ENCODE data around the gene PUDP.

Gene PUDP

DNA sequence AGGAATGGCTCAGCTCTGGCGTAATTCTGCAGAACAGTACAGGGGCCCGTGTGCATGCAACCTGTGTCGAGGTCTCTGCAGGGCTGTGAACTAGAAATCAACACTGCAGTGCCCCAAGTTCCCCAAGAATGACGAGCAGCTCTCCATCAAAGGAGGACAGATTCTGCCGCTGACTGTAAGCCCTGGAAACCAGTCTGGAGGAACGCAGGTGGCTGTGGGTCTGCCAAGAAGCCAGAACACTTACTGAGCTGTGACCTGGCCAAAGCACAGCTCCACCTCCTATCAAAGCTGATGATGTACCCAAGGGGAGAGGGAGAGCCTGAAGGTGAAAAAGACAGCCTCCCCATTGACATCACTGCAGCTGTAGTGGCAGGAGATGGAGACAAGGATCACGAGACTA lies 80.7 kb downstream of the PUDP start:
- no peak overlapping the region for H3K27ac Mint-ChIP-seq
- H3K27me3 Mint-ChIP-seq = no peaks in the 10 kb centered on the region

DNA sequence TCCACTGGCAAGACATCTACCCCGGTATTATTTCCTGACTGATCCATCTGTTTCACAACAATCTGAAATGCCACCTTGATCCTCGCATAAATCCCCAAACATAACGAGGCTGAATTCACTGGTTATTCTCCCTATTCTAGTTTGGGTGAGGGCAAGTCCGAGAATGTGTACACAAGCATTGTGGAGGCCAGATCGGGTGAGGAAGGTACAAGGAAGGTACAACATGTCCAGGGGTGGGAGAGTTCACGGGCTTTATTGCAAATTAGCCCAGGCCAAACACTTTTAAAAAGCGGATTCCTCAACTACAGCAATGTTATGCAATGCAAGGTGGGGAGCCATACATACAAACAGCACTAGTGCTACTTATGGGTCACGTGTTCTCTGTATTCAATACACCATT lies 82.5 kb downstream of the PUDP start:
- H3K27me3 Mint-ChIP-seq = no peaks in the 10 kb centered on the region
- H3K4me1 Mint-ChIP-seq = peaks cover 12% of the 10 kb centered on the region
- H3K36me3 Mint-ChIP-seq = peaks cover 20% of the 10 kb centered on the region

More for the DNA sequence above, 80.7 kb downstream of the PUDP start:
- no peaks in the 10 kb centered on the region for H3K9me3 Mint-ChIP-seq
- no peak overlapping the region for H3K4me3 Mint-ChIP-seq
- no peak for ATAC-seq (ENCODE audit: low read depth)
- H3K4me1 Mint-ChIP-seq = peaks cover 13% of the 10 kb centered on the region
- peaks cover 21% of the 10 kb centered on the region for H3K36me3 Mint-ChIP-seq
- no peak for DNase-seq (ENCODE audit: low spot score in 2 of 2)

DNA sequence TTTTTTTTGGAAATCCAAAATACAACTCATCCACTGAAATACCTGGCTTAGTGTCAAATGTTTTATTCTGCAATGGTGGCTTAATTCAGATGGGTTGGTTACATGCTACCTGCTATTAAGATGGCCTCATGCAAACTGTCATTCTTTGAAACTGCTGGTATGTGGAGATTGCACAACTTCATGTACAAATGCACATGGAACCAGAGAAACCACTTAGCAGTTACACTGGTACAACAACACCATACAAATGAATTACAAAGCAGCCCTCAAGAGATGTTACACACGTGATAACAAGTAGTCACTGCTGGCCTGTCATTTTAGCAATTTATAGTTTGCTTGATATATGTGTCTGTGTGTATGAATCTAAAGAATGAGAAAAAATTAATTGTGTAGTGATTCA lies 85.0 kb downstream of the PUDP start:
- H3K4me3 Mint-ChIP-seq = no peak overlapping the region
- H3K4me1 Mint-ChIP-seq = peaks cover 17% of the 10 kb centered on the region
- H3K27me3 Mint-ChIP-seq = no peaks in the 10 kb centered on the region
- H3K27ac Mint-ChIP-seq = peak overlapping the region; percentile 60
- peaks cover 7% of the 10 kb centered on the region for H3K36me3 Mint-ChIP-seq
- ATAC-seq (ENCODE audit: low read depth) (no peak), DNase-seq (ENCODE audit: low spot score in 2 of 2) (no peak)
- H3K9me3 Mint-ChIP-seq = no peaks in the 10 kb centered on the region

More for the DNA sequence above, 82.5 kb downstream of the PUDP start:
- no peak overlapping the region for H3K4me3 Mint-ChIP-seq
- ATAC-seq (ENCODE audit: low read depth) (no peak), DNase-seq (ENCODE audit: low spot score in 2 of 2) (no peak)
- H3K9me3 Mint-ChIP-seq = no peaks in the 10 kb centered on the region
- H3K27ac Mint-ChIP-seq = no peak overlapping the region

DNA sequence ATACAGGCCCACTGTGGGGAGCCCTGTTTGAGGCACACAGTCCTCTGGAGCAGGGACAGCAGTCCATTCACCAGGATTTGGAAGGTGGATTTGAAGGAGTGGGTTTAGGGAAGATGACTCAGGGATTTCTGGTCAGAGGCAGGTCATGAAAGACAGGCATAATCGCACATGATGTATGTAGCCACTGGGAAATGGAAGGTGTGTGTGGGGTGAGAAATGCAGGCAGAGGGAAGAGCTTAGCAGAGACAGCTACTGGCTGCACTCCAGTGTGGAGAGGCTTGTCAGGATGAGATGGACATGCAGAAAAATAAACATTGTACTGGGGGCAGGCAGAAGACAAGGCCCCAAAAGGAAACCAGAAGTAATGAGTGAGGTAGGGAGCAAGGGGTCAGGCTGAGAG lies 85.7 kb downstream of the PUDP start:
- no peaks in the 10 kb centered on the region for H3K9me3 Mint-ChIP-seq
- ATAC-seq (ENCODE audit: low read depth) = no peak
- peaks cover 20% of the 10 kb centered on the region for H3K4me1 Mint-ChIP-seq
- peaks cover 9% of the 10 kb centered on the region for H3K36me3 Mint-ChIP-seq
- no peaks in the 10 kb centered on the region for H3K27me3 Mint-ChIP-seq
- no peak for DNase-seq (ENCODE audit: low spot score in 2 of 2)
- no peak overlapping the region for H3K4me3 Mint-ChIP-seq
- H3K27ac Mint-ChIP-seq = peak overlapping the region; percentile 84

DNA sequence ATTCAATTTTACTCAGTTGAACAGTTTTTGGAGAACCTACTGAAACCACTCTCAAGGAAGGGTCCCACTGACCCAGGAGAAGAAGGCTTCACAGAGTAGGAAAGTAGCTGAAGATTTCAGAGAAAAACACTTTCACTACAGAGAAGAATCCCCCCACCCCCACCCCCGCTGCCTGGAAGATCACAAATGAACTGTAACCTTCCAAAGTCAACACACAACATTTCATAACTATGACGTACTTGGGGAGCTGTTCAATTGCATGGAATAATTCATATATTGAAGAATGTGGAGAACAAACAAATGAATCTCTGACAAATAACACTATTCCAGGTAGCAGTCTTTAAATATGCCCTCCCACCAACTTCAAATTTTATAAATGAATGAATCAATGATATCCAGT lies 86.5 kb downstream of the PUDP start:
- ATAC-seq (ENCODE audit: low read depth) (no peak), DNase-seq (ENCODE audit: low spot score in 2 of 2) (no peak)
- H3K9me3 Mint-ChIP-seq = no peaks in the 10 kb centered on the region
- H3K4me3 Mint-ChIP-seq = no peak overlapping the region
- H3K27ac Mint-ChIP-seq = no peak overlapping the region
- H3K4me1 Mint-ChIP-seq = peaks cover 25% of the 10 kb centered on the region
- H3K27me3 Mint-ChIP-seq = no peaks in the 10 kb centered on the region
- H3K36me3 Mint-ChIP-seq = peaks cover 14% of the 10 kb centered on the region

DNA sequence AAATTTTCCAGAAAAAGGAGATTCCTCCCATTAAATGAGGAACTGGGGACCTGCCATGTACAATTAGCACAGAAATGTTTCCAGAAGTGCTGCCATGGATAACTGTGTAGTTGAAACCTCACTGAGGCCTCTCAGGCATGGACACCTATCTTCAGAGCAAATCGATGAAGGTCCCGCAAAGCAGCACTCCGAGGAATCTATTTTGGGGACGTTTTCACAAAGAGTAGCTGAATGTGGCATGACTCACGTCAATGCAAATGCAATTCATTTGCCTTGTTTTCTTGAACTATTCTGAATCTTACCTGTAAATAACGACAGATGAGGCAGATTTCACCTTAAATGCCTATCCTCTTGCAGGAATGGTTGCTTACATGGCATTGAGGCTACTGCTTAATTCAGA lies 87.5 kb downstream of the PUDP start:
- DNase-seq (ENCODE audit: low spot score in 2 of 2) (no peak), ATAC-seq (ENCODE audit: low read depth) (no peak)
- Mint-ChIP-seq H3K27ac (no peak overlapping the region), H3K4me3 (no peak overlapping the region), H3K27me3 (no peaks in the 10 kb centered on the region), H3K9me3 (no peaks in the 10 kb centered on the region), H3K4me1 (peaks cover 31% of the 10 kb centered on the region), H3K36me3 (peaks cover 15% of the 10 kb centered on the region)

DNA sequence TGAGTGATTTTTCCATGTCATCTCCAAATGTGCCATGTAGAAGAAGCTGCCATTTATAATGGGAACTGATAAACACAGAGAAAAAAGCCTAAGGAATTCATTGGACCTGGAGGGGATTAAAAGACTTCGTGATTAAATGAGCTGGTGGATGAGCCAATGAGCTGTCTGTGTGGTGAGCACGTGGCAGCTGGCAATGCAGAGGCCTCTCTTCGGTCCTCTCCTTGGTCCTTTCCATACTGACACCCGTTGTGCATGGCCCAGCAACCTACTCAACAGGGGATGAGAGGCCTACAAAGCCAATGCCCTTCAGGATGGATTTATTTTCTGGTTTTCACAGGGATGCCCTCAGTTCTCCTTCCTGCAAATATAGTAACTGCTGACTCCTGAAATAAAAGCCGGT lies 88.1 kb downstream of the PUDP start:
- no peaks in the 10 kb centered on the region for H3K9me3 Mint-ChIP-seq
- peak overlapping the region; percentile 74 for H3K27ac Mint-ChIP-seq
- H3K27me3 Mint-ChIP-seq = no peaks in the 10 kb centered on the region
- no peak overlapping the region for H3K4me3 Mint-ChIP-seq
- peaks cover 15% of the 10 kb centered on the region for H3K36me3 Mint-ChIP-seq
- no peak for DNase-seq (ENCODE audit: low spot score in 2 of 2)
- no peak for ATAC-seq (ENCODE audit: low read depth)
- peaks cover 32% of the 10 kb centered on the region for H3K4me1 Mint-ChIP-seq

DNA sequence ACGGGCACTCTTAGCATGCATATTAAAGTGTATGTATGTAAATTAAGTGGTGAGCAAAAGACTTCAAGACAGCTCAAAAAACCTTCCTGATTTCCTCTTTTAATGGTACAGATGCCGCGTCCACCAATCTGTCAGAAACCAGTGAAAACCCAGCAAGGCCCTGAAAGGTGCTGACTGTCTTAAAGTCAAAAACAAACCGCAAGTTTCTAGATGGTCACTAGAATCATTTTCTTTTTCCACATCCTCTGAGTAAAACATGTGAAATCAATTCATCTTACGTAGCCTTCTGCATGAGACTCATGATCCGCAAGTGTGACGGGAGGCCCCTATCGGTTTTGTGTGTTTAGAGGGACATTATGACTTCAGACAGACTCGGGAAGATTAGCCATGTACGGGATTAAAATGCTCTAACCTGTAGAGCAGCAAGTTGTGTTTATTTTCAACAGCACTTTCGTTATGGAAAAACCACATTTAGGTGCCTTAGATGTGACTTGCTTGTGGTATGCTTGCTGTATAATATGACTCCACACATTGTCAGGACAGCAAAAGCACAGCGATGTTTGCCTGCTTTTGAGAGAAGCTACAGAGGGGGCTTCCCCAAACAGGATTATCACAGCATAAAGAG lies 88.6 kb downstream of the PUDP start:
- no peaks in the 10 kb centered on the region for H3K9me3 Mint-ChIP-seq
- H3K27me3 Mint-ChIP-seq = no peaks in the 10 kb centered on the region
- peak overlapping the region; percentile 74 for H3K27ac Mint-ChIP-seq
- peaks cover 15% of the 10 kb centered on the region for H3K36me3 Mint-ChIP-seq
- peaks cover 35% of the 10 kb centered on the region for H3K4me1 Mint-ChIP-seq
- DNase-seq (ENCODE audit: low spot score in 2 of 2) (peak in 1 of 2 donors; percentile 4), ATAC-seq (ENCODE audit: low read depth) (peak; percentile 76)
- H3K4me3 Mint-ChIP-seq = peak overlapping the region; percentile 58

DNA sequence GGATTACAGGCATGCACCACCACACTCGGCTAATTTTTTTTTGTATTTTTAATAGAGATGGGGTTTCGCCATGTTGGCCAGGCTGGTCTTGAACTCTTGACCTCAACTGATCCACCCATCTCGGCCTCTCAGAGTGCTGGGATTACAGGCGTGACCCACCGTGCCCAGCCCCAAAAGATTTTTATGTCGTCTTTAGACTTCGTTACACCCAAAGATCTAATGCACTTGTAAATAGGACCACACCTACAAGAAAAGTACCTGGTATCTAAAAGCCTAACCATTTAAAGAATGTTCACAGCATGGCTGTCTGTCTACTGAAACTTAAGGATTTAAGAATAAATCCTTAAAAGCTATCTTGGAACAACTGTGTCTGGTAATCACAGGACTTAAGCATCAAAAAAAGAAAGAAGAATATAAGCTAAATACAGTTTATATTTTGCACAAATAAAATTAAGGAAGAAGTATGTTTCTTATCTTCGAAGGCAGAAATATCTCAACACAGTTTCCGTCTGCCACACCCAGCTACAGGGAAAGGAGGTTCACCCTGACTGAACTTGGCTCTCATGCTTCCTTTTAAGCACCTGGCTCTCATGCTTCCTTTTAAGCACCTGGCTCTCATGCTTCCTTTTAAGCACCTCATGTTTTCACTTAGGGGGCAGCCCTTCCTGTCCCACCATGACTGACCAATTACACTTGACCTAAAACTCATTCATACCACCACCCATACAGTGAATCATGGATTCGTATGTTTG lies 92.4 kb downstream of the PUDP start:
- Mint-ChIP-seq H3K9me3 (no peaks in the 10 kb centered on the region), H3K27me3 (no peaks in the 10 kb centered on the region), H3K27ac (peak overlapping the region; percentile 28), H3K4me1 (peaks cover 34% of the 10 kb centered on the region), H3K36me3 (peaks cover 16% of the 10 kb centered on the region), H3K4me3 (peak overlapping the region; percentile 37)
- peak; percentile 40 for ATAC-seq (ENCODE audit: low read depth)
- DNase-seq (ENCODE audit: low spot score in 2 of 2) = no peak

DNA sequence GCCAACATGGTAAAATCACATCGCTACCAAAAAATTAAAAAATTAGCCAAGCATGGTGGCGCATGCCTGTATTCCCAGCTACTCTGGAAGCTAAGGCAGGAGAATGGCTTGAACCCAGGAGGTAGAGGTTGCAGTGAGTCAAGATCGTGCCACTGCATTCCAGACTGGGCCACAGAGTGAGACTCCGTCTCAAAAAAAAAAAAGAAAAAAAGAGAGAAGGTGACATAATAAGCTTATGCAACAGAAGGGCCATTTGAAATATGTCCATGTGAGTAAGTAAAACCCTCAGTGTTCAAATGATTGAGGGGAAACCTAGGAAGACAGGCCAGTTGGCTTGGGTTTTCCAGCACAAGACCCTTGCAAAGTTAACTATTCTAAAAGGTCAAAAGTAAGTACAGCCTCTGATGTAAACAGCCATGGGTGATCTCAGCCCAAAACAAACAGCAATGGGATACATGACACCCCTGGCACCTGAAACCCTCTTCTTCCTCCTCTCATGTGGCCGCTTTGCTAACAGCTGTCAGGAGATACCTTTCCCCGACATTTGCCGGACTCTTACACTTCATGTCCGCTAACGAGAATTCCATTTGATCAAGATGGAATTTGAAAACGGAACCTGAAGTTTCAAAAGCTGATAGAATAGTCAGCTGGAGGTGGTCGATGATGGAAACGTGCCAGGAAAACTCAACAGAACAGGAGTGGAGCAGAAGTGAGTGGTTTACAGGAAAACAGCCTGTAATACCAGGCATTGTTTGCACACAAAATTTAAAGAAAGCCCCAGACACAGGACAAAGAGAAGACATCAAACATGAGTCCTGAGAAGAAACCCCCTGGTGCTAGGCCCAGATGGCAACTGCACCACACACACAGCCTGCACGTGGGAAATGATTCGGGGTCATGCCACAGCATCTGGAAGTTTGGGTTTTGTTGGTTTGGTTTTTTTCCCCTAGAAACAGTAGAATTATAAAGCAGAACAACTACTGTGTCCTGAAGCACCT lies 93.4 kb downstream of the PUDP start:
- Mint-ChIP-seq H3K27me3 (no peaks in the 10 kb centered on the region), H3K4me3 (no peak overlapping the region), H3K9me3 (no peaks in the 10 kb centered on the region), H3K27ac (no peak overlapping the region), H3K36me3 (peaks cover 19% of the 10 kb centered on the region), H3K4me1 (peaks cover 31% of the 10 kb centered on the region)
- ATAC-seq (ENCODE audit: low read depth) (no peak), DNase-seq (ENCODE audit: low spot score in 2 of 2) (no peak)

DNA sequence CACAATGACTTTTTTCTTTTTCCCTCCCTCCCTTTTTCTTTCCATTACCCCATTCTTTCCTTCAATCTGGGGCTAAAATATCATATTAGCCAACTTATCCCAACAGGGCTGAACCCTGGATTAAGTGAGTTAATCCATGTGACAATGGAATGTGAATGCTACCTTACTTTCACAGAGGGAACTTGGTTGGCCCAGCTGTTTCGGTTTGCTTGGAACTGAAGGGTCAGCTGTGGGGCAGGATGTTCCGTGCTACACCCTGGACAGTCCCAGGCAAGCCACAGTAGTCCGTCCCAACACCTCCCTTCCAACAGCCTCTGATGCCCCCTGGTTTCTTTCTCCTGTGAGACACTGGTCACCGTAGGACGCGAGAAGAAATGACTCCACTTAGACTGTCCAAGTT lies 95.4 kb downstream of the PUDP start:
- no peak for ATAC-seq (ENCODE audit: low read depth)
- H3K4me3 Mint-ChIP-seq = no peak overlapping the region
- no peak overlapping the region for H3K27ac Mint-ChIP-seq
- H3K36me3 Mint-ChIP-seq = peaks cover 18% of the 10 kb centered on the region
- peaks cover 20% of the 10 kb centered on the region for H3K4me1 Mint-ChIP-seq
- no peak for DNase-seq (ENCODE audit: low spot score in 2 of 2)
- H3K9me3 Mint-ChIP-seq = no peaks in the 10 kb centered on the region
- H3K27me3 Mint-ChIP-seq = no peaks in the 10 kb centered on the region

DNA sequence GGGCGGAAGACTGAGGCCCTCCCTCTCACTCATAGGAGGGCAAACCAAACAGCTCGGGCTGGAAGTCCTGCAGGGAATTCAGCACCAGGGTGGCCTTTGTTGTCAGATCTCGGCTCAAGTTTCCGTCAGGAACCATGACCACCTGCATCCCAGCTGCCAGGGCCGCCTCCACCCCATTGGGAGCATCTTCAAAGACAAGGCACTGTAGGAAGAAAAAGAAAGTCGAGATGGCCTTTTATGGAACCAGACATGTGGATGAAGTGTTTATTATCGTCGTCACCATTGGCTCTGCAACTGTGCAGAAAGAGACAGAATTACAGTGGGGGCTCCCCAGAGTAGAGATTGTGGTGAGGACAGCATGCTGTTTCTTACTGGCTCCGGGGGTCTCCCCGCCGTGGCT lies 97.7 kb downstream of the PUDP start:
- Mint-ChIP-seq H3K27me3 (no peaks in the 10 kb centered on the region), H3K4me3 (no peak overlapping the region), H3K36me3 (peaks cover 15% of the 10 kb centered on the region), H3K4me1 (peaks cover 9% of the 10 kb centered on the region), H3K27ac (no peak overlapping the region), H3K9me3 (no peaks in the 10 kb centered on the region)
- DNase-seq (ENCODE audit: low spot score in 2 of 2) = no peak
- ATAC-seq (ENCODE audit: low read depth) = no peak

DNA sequence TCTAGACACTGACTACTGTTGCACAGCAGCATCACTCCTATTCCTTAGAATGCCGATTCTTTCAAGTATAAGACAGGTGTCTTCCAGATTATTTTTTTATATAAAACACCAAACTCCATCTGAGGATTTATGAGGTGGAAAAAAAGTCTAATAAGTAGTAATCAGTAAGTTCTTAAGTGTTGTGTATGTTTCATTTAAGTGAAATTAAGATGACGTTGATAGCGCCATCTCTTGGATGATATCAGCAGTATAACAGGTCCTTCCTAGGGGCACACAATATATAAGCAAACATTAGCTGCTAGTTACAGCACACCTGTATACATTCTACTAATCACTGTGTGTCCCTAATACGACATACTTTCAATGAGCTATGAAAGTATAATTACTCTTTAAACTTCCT lies 100.0 kb downstream of the PUDP start:
- Mint-ChIP-seq H3K4me3 (no peak overlapping the region), H3K9me3 (no peaks in the 10 kb centered on the region), H3K4me1 (peaks cover 7% of the 10 kb centered on the region), H3K36me3 (peaks cover 18% of the 10 kb centered on the region), H3K27me3 (no peaks in the 10 kb centered on the region), H3K27ac (no peak overlapping the region)
- ATAC-seq (ENCODE audit: low read depth) (no peak), DNase-seq (ENCODE audit: low spot score in 2 of 2) (no peak)

All from memory B cell (primary cell).